ENCODE measurements around the gene CHI3L2.

Gene CHI3L2

GRCh38 chr1:111208921-111209320 is 18.6 kb upstream of the CHI3L2 start:
- H3K4me3 ChIP-seq (ENCODE audit: low read depth, low read length): no peak overlapping the region
- TF ChIP-seq CTCF (IDR thresholded peaks at IDR 0.05; ENCODE audit: low read depth, low read length): no peak
- in situ Hi-C loops (cut with HindIII; ENCODE audit: low sequenced_read_pairs): no loop called here
- DNase-seq (ENCODE audit: low read depth, low spot score): no peak

GRCh38 chr1:111209622-111210021 is 17.9 kb upstream of the CHI3L2 start:
- no peak for DNase-seq (ENCODE audit: low read depth, low spot score)
- in situ Hi-C loops (cut with HindIII; ENCODE audit: low sequenced_read_pairs): no loop called here
- no peak overlapping the region for H3K4me3 ChIP-seq (ENCODE audit: low read depth, low read length)
- TF ChIP-seq CTCF (IDR thresholded peaks at IDR 0.05; ENCODE audit: low read depth, low read length): no peak

- in situ Hi-C loops (cut with HindIII; ENCODE audit: low sequenced_read_pairs): no loop called here
- no peak for DNase-seq (ENCODE audit: low read depth, low spot score)
- no peak overlapping the region for H3K4me3 ChIP-seq (ENCODE audit: low read depth, low read length)
- TF ChIP-seq CTCF (IDR thresholded peaks at IDR 0.05; ENCODE audit: low read depth, low read length): no peak
Measured at GRCh38 chr1:111211921-111212320, 15.6 kb upstream of the CHI3L2 start.

- no peak overlapping the region for H3K4me3 ChIP-seq (ENCODE audit: low read depth, low read length)
- in situ Hi-C loops (cut with HindIII; ENCODE audit: low sequenced_read_pairs): no loop called here
- TF ChIP-seq CTCF (IDR thresholded peaks at IDR 0.05; ENCODE audit: low read depth, low read length): no peak
- DNase-seq (ENCODE audit: low read depth, low spot score): no peak
Measured at GRCh38 chr1:111212634-111213335, 14.7 kb upstream of the CHI3L2 start.

- in situ Hi-C loops (cut with HindIII; ENCODE audit: low sequenced_read_pairs): no loop called here
- TF ChIP-seq CTCF (IDR thresholded peaks at IDR 0.05; ENCODE audit: low read depth, low read length): no peak
- H3K4me3 ChIP-seq (ENCODE audit: low read depth, low read length): no peak overlapping the region
- no peak for DNase-seq (ENCODE audit: low read depth, low spot score)
Measured at GRCh38 chr1:111213412-111213811, 14.1 kb upstream of the CHI3L2 start.

- no peak for TF ChIP-seq CTCF (IDR thresholded peaks at IDR 0.05; ENCODE audit: low read depth, low read length)
- H3K4me3 ChIP-seq (ENCODE audit: low read depth, low read length): no peak overlapping the region
- in situ Hi-C loops (cut with HindIII; ENCODE audit: low sequenced_read_pairs): no loop called here
- no peak for DNase-seq (ENCODE audit: low read depth, low spot score)
Measured at GRCh38 chr1:111214074-111214801, 13.3 kb upstream of the CHI3L2 start.

Data from astrocyte of the spinal cord (primary cell).